Peyer's patch (tissue), 4 donors: ENCODE measurements around the gene ANK2.

Experiments
- POLR2A ChIP-seq, 2 donors: fragments of 450-650 bp; IDR thresholded peaks; one replicate each; pipeline ENCODE4 v1.5.1; 2017; ENCODE audit warnings: antibody characterized with exemption in 2 of 2, mild to moderate bottlenecking in 2 of 2, moderate library complexity in 2 of 2
- TF ChIP-seq, protein P1 (sequence below), 6 experiments: fragments of 450-650 bp in 4 of 6; fragments of 200-600 bp in 2 of 6; sonication (generic) in 1 of 6; IDR thresholded peaks; one replicate each; pipeline ENCODE4 v1.5.1; 2017 to 2019; ENCODE audit warnings: antibody characterized with exemption in 6 of 6, mild to moderate bottlenecking in 3 of 6, moderate library complexity in 1 of 6

DNA sequence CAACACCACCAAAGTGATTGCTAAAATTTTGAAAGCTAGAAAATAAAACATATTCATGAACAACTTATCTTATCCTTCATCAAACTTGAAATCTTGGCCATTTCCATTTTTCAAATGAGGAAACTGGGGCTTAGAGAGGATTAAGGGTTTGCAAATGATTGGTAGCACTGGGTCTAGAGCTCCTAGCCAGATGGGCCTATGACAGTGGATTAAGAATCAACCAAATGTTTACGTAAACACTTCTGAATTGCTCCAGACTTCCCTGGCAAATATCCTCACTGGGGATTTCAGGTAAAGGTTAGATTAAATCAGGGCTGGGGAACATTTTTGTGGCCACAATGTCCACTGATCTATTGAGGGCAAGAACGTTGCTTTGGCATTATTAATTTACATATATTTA lies 241.2 kb downstream of the ANK2 start:
- TF ChIP-seq, protein P1, sequence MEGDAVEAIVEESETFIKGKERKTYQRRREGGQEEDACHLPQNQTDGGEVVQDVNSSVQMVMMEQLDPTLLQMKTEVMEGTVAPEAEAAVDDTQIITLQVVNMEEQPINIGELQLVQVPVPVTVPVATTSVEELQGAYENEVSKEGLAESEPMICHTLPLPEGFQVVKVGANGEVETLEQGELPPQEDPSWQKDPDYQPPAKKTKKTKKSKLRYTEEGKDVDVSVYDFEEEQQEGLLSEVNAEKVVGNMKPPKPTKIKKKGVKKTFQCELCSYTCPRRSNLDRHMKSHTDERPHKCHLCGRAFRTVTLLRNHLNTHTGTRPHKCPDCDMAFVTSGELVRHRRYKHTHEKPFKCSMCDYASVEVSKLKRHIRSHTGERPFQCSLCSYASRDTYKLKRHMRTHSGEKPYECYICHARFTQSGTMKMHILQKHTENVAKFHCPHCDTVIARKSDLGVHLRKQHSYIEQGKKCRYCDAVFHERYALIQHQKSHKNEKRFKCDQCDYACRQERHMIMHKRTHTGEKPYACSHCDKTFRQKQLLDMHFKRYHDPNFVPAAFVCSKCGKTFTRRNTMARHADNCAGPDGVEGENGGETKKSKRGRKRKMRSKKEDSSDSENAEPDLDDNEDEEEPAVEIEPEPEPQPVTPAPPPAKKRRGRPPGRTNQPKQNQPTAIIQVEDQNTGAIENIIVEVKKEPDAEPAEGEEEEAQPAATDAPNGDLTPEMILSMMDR (IDR thresholded peaks at IDR 0.05) = no peak
- TF ChIP-seq POLR2A (IDR thresholded peaks at IDR 0.05) = no peak
